ENCODE measurements around the gene C1QL1.
"Not testable (repeated sequence)": the region's sequence is repeated elsewhere in the genome, so short reads cannot be mapped to it uniquely, and the experiment has no call there.

C1QL1 gene

GRCh38 chr17:44960691-44961090 lies 7.4 kb downstream of the C1QL1 start:
- DNase-seq (ENCODE audit: low read depth) = no peak

GRCh38 chr17:44959821-44960531 lies 8.1 kb downstream of the C1QL1 start:
- DNase-seq (ENCODE audit: low read depth) = no peak

- DNase-seq (ENCODE audit: low read depth) = no peak
Measured at GRCh38 chr17:44956998-44957981, 10.8 kb downstream of the C1QL1 start.

GRCh38 chr17:44955674-44956425 lies 12.3 kb downstream of the C1QL1 start:
- DNase-seq (ENCODE audit: low read depth) = no peak

- no peak for DNase-seq (ENCODE audit: low read depth)
Measured at GRCh38 chr17:44952946-44953475, 15.1 kb downstream of the C1QL1 start.

- no peak for DNase-seq (ENCODE audit: low read depth)
Measured at GRCh38 chr17:44948315-44948795, 19.7 kb downstream of the C1QL1 start.

- DNase-seq (ENCODE audit: low read depth) = peak; percentile 76
Measured at GRCh38 chr17:44947461-44948314, 20.4 kb downstream of the C1QL1 start, which contains the start of gene KIF18B. Gene KIF18B, minus strand, starts transcription at chr17:44947773. Its CDS starts 11,429 bp downstream, at chr17:44936344.

DNA sequence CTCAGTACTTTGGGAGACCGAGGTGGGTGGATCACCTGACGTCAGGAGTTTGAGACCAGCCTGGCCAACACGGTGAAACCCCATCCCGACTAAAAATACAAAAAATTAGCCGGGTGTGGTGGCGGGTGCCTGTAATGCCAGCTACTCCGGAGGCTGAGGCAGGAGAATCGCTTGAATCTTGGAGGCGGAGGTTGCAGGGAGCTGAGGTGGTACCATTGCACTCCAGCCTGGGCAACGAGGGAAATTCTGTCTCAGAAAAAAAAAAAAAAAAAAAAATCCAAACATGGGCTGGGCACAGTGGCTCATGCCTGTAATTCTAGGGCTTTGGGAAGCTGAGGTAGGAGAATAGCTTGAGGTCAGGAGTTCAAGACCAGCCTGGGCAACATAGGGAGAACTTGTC lies 22.5 kb downstream of the C1QL1 start:
- DNase-seq (ENCODE audit: low read depth) = not testable (repeated sequence)

DNA sequence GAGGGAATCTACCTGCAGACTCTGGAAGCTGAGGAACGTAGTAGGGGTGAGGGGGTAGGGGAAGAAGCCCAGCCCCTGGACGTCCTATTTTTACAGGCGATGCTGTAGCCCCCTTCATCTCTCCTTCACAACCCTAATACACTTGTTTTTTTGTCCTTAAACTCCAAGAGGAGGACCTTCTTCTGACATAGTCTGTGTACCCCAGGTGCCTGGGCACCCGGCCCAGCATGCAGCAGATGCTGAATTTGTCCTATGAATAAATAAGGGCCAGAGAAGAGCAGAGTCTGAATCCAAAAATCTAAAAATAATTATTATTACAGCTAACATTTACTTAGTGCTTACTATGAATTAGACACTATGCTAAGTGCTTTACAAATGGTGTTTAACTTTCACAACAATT lies 25.6 kb downstream of the C1QL1 start:
- no peak for DNase-seq (ENCODE audit: low read depth)

- no peak for DNase-seq (ENCODE audit: low read depth)
Measured at GRCh38 chr17:44941712-44942331, 26.3 kb downstream of the C1QL1 start.

DNA sequence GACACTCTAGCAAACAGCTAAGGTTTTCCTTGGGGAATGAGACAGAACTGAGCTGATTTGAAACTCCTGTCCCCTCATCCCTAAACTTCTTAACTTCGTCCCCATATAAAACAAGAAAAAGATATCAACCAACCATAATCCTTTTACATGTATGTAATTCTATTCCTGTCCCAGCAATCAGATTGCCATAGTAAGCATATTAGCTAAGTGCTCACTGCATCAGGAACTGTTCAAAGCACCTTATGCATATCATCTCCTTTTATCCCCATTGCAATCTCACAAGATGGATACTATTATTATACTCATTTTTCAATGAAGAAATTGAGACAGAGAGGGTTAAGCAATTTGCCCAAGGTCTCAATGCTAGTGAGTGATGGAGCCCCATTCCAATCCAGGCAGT lies 27.3 kb downstream of the C1QL1 start:
- no peak for DNase-seq (ENCODE audit: low read depth)

DNA sequence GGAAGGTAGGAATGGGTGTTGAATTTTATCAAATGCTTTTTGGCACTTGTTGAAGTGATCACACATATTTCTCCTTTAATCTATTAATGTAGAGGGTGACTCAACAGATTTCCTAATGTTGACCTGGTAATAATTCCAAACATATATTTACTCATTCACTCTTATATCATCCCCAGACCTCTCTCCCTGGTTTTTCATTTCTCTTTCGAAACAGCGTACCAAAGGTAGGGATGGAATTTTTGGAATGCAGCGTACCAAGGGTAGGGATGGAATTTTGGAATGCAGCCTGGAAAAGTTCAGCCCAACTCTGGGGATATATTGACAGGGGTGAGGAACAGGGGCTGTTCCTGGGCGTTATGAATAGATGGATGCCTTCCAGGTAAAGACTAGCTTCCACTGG lies 27.8 kb downstream of the C1QL1 start:
- DNase-seq (ENCODE audit: low read depth) = no peak

GRCh38 chr17:44935116-44935515 lies 33.0 kb downstream of the C1QL1 start:
- DNase-seq (ENCODE audit: low read depth) = no peak

DNA sequence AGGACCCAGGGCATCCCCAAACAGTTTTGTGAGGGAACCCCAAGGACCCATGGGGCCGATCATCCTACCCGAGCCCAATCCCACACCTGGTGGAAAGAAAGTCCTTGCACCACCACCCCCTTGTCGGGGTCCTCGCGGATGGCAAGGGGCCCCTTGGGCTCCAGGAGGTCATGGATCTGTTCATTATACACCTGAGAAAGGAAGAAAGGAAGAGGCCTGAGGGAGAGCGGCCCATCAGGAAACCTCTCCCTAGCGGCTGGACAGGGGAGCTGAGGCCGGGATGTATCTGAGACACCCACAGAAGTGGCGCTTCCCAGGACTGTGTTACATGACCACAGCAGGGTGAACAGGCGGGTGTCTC lies 33.4 kb downstream of the C1QL1 start:
- no peak for DNase-seq (ENCODE audit: low read depth)

DNA sequence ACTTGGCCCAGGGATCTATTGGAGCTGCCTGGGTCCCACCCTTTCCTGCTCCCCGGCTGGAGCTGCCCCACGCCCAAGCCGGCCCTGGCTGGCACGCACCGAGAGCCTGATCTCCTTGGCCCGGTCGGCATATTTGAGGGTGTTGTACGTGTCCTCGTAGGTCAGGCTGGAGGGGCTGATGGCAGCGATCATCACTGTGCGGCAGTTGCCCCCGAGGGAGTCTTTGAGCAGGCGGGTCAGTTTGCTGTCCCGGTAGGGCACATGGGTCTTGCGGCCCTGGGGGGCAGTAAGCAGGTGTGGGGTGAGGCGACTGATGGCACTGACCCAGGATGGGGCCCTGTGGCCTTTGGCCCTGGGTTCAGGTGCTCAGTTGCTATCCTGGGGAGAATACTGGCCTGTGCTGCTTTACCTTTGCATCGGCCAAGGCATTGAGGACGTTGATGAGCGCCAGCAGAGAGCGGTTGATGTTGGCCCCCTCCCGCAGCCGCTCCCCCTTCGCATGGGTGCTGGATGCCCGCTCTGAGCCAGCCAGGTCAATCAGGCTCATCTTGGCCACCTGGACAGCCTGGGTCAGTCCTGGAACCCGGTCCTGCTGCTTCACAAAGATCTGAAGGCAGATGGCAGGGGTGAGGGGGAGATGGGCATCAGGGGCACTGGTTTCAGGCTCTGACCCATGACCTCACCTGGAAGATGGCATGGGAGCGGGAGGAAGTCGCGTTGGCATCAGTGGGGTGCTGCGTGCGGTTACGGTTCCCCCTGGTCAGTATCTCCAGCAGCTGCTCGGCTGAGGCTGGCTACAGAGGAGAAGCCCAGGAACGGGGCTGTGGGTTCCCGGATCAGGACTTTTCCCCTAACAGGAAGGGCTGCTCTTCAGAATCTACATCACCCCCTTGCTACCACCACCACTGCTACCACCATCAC lies 34.0 kb downstream of the C1QL1 start:
- DNase-seq (ENCODE audit: low read depth) = no peak

- DNase-seq (ENCODE audit: low read depth) = no peak
Measured at GRCh38 chr17:44932787-44933097, 35.4 kb downstream of the C1QL1 start.

DNA sequence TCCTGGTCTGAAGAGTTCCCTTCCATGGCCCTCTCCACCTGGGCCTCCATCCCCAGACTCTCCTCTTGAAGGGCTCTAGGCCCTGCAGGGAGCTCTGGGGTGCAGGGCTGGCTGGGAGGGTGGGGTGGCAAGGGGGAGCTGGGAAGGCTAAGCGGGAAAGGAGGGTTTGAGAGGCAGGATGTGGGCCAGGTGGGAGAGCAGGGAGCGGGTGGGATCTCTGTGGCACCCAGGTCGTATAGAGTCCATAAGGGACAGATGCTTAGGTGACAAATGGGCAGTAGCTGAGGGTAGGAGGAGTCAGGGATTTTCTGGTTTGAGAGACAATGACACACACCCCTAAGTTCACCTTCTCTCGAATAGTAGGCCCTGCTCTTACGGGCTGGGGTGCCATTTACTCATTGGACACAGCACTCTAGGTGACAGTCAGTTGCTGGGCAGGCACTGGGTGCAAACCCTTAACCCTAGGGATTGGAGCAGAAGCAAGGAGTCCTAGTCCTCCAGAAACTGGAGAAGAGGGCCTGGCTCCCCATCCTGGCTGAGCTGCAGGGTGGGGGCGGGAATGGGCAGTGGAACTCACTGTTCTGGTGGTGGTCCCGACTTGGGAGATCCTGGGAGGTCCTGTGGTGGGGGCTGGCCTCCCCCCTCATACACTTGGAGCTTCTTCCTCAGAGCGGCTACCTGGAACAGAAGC lies 35.9 kb downstream of the C1QL1 start:
- no peak for DNase-seq (ENCODE audit: low read depth)

DNA sequence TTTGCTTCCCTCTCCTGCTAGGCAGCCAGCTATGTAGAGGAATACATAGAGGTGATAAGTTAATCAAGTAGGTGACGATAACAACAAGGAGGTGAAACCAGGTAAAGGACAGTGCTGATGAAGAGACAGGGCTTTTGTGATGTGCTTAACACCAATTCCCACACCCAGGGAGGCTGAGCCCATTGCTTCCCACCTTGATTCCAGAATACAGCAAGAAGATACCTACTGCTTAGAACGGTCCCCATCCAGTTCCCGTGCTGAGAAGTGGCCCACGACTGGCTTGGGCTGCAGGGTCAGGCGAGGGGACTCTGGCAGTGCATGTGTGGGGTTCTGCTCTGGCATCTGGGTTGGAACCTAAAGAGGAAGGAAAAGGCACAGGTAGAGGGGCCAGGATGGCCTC lies 36.7 kb downstream of the C1QL1 start:
- DNase-seq (ENCODE audit: low read depth) = no peak

- DNase-seq (ENCODE audit: low read depth) = no peak
Measured at GRCh38 chr17:44930667-44931066, 37.4 kb downstream of the C1QL1 start.

Data from activated T-helper 9 cell treated with anti-CD3 and anti-CD28 coated beads, Interleukin-2, amount 50 U/mL, for 16 hours (primary cell).